PFSK-1 (cell line): Measurements from ENCODE around the gene VAMP4.

Source experiments
- FOXP2 ChIP-seq: optimal IDR thresholded peaks from 2 replicates; pipeline ENCODE3; 2011; ENCODE audit warnings: borderline replicate concordance, control low read depth, inconsistent platforms; ENCODE audit not compliant: insufficient read depth; ENCODE audit errors: extremely low read length, extremely low read depth
- POLR2AphosphoS5 ChIP-seq: IDR thresholded peaks from 2 replicates; pipeline ENCODE4 v1.6.1; 2012; ENCODE audit warnings: low read depth, mild to moderate bottlenecking, control low read depth, low read length, moderate library complexity
- SIN3A ChIP-seq: IDR thresholded peaks from 2 replicates; pipeline ENCODE4 v1.6.1; 2012; ENCODE audit warnings: mild to moderate bottlenecking, low read length, moderate library complexity, borderline replicate concordance; ENCODE audit not compliant: insufficient read depth
- TAF1 ChIP-seq: IDR thresholded peaks from 2 replicates; pipeline ENCODE4 v1.6.1; 2012; ENCODE audit warnings: low read length, control low read depth, borderline replicate concordance; ENCODE audit not compliant: insufficient read depth
- TF ChIP-seq, protein P1 (sequence below), 2 experiments: IDR thresholded peaks; 2 replicates each; pipeline versions ENCODE4 v1.6.1 to v1.8.0; 2011 to 2012; ENCODE audit warnings: low read depth in 2 of 2, low read length in 2 of 2, control low read depth in 1 of 2, inconsistent platforms in 1 of 2, mild to moderate bottlenecking in 1 of 2, moderate library complexity in 1 of 2; ENCODE audit not compliant: insufficient read depth in 1 of 2

Gene VAMP4

DNA sequence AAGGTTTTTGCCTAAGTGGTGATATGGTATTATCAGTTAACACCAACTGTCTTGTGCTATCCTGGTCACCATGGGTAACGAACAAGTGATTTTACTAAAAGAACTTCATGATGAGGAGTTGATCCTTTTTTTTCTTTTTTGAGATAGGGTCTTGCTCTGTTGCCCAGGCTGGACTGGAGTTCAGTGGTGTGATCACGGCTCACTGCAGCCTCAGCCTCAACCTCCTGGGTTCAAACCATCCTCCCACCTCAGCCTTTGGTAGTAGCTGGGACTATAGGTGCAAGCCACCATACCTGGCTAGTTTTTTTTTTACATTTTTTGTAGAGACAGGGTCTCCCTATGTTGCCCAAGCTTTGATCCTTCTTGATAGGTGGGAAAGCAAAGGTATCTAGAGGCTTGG, 44.7 kb upstream of the VAMP4 start:
- TF ChIP-seq, protein P1, sequence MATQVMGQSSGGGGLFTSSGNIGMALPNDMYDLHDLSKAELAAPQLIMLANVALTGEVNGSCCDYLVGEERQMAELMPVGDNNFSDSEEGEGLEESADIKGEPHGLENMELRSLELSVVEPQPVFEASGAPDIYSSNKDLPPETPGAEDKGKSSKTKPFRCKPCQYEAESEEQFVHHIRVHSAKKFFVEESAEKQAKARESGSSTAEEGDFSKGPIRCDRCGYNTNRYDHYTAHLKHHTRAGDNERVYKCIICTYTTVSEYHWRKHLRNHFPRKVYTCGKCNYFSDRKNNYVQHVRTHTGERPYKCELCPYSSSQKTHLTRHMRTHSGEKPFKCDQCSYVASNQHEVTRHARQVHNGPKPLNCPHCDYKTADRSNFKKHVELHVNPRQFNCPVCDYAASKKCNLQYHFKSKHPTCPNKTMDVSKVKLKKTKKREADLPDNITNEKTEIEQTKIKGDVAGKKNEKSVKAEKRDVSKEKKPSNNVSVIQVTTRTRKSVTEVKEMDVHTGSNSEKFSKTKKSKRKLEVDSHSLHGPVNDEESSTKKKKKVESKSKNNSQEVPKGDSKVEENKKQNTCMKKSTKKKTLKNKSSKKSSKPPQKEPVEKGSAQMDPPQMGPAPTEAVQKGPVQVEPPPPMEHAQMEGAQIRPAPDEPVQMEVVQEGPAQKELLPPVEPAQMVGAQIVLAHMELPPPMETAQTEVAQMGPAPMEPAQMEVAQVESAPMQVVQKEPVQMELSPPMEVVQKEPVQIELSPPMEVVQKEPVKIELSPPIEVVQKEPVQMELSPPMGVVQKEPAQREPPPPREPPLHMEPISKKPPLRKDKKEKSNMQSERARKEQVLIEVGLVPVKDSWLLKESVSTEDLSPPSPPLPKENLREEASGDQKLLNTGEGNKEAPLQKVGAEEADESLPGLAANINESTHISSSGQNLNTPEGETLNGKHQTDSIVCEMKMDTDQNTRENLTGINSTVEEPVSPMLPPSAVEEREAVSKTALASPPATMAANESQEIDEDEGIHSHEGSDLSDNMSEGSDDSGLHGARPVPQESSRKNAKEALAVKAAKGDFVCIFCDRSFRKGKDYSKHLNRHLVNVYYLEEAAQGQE (IDR thresholded peaks at IDR 0.05; ENCODE audit: insufficient read depth in 1 of 2, low read depth in 2 of 2, low read length in 2 of 2): no peak
- TF ChIP-seq FOXP2: no peak
- TF ChIP-seq POLR2AphosphoS5: no peak
- no peak for TF ChIP-seq TAF1
- no peak for TF ChIP-seq SIN3A

DNA sequence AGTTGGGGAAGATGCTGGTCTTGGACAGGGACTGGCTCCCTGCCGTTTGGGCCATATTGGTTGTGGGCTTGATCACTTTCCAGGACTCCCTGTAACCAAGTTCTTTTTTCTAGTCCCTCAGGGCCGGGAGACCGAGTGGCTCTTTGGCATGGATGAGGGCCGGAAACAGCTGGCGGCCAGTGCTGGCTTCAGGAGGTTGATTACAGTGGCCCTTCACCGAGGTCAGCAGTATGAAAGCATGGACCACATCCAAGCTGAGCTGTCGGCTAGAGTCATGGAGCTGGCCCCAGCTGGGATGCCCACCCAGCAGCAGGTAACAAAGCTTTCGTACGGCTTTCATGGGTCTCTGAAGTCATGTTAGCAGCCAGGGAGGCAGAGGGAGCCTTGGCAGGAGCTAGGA, 43.9 kb upstream of the VAMP4 start:
- no peak for TF ChIP-seq SIN3A
- TF ChIP-seq FOXP2: no peak
- TF ChIP-seq POLR2AphosphoS5: no peak
- no peak for TF ChIP-seq TAF1
- TF ChIP-seq, protein P1 (IDR thresholded peaks at IDR 0.05; ENCODE audit: insufficient read depth in 1 of 2, low read depth in 2 of 2, low read length in 2 of 2): no peak

- no peak for TF ChIP-seq TAF1
- TF ChIP-seq SIN3A: no peak
- TF ChIP-seq FOXP2: no peak
- no peak for TF ChIP-seq POLR2AphosphoS5
- TF ChIP-seq, protein P1 (IDR thresholded peaks at IDR 0.05; ENCODE audit: insufficient read depth in 1 of 2, low read depth in 2 of 2, low read length in 2 of 2): no peak
Measured at GRCh38 chr1:171784784-171785183, 42.9 kb upstream of the VAMP4 start.

- TF ChIP-seq POLR2AphosphoS5 (no peak), SIN3A (no peak)
- TF ChIP-seq, protein P1 (IDR thresholded peaks at IDR 0.05; ENCODE audit: insufficient read depth in 1 of 2, low read depth in 2 of 2, low read length in 2 of 2): no peak
Measured at GRCh38 chr1:171783816-171784530, 42.1 kb upstream of the VAMP4 start.
